ENCODE measurements around the gene STIP1. TPM values are rescaled to one million over a fixed set of nuclear protein-coding genes. Genes with fewer than 3 reads are reported as not detected.

Gene STIP1
- total and polyA plus RNA-seq, 2 of the 4 experiments (the other 2 are of a cell fraction) = 201 to 489 TPM

- WGBS, 2 experiments (ENCODE audit: extremely low coverage in 2 of 2, insufficient read length in 1 of 2) = no CpG with 5 or more reads among the region's 1 CpG
- dilution Hi-C loops (cut with HindIII; ENCODE audit: low sequenced_read_pairs, unreplicated experiment) = no loop called here
These were observed 7.8 kb upstream of the STIP1 start for GRCh38 chr11:64178203-64178602.

More at GRCh38 chr11:64178203-64178602, 7.8 kb upstream of the STIP1 start:
- H2AFZ ChIP-seq (replicated peaks; ENCODE audit: low read length, poor library complexity) = peak overlapping the region; percentile 13
- in situ Hi-C loops (cut with MboI; ENCODE audit: low sequenced_read_pairs) = no loop called here
- no peak overlapping the region for H3K23ac ChIP-seq (ENCODE audit: low read depth, low read length)
- H3K9me3 ChIP-seq (ENCODE audit: control insufficient read depth, insufficient read depth, low read length) = peaks cover 5% of the 10 kb centered on the region
- H3K4me1 ChIP-seq (ENCODE audit: control insufficient read depth, insufficient read depth, low read length) = peaks cover 6% of the 10 kb centered on the region; the same call in 1 of the 2 replicates
- no peak overlapping the region for H2BK20ac ChIP-seq (ENCODE audit: low read depth, low read length)
- H2AK5ac ChIP-seq (ENCODE audit: low read depth, low read length) = no peak overlapping the region
- no peak overlapping the region for H2BK5ac ChIP-seq (ENCODE audit: low read depth, low read length, poor library complexity, severe bottlenecking)
- H3K9me1 ChIP-seq (ENCODE audit: insufficient read depth, low read length) = 0 out of 2 replicates have a peak, but pooled peaks cover 9% of the 10 kb centered on the region
- H4K8ac ChIP-seq (ENCODE audit: low read depth in 2 of 2, low read length in 2 of 2) = no peak overlapping the region
- ChIA-PET POLR2A (ENCODE audit: unreplicated experiment) (no interaction called here), CTCF (no interaction called here)
- no peaks in the 10 kb centered on the region for H3K36me3 ChIP-seq (ENCODE audit: control insufficient read depth, insufficient read depth, low read length)
- no peak overlapping the region for H3K14ac ChIP-seq (replicated peaks; ENCODE audit: low read depth, low read length)
- intact Hi-C loops (cut with micrococcal nuclease) = no loop called here
- H4K91ac ChIP-seq (ENCODE audit: insufficient read depth, low read depth, low read length) = no peak overlapping the region
- H3K18ac ChIP-seq (ENCODE audit: low read depth, low read length) = no peak overlapping the region
- no peak overlapping the region for H3K27ac ChIP-seq (ENCODE audit: insufficient read depth, low read length)
- no peak overlapping the region for H3K4me2 ChIP-seq (ENCODE audit: low read depth, low read length)
- H3K9ac ChIP-seq (ENCODE audit: low read depth, low read length) = no peak overlapping the region
- TF ChIP-seq SMC3 (IDR thresholded peaks at IDR 0.05; ENCODE audit: low read depth, low read length) (no peak), MAZ (IDR thresholded peaks at IDR 0.05; ENCODE audit: borderline replicate concordance, low read depth, low read length) (no peak), ELK1 (IDR thresholded peaks at IDR 0.05; ENCODE audit: borderline replicate concordance, low read depth, low read length) (no peak), POLR2A (IDR thresholded peaks at IDR 0.05; ENCODE audit: low read depth, low read length) (no peak), FOS (IDR thresholded peaks at IDR 0.05; ENCODE audit: low read depth, low read length) (no peak), RAD21 (IDR thresholded peaks at IDR 0.05; ENCODE audit: low read length) (no peak), CEBPB (IDR thresholded peaks at IDR 0.05; ENCODE audit: low read depth, low read length) (no peak), RFX5 (IDR thresholded peaks at IDR 0.05; ENCODE audit: low read depth, low read length) (no peak), CTCF (conservative IDR thresholded peaks at IDR 0.05; ENCODE audit: low read depth, low read length) (no peak), CHD1 (IDR thresholded peaks at IDR 0.05; ENCODE audit: low read depth, low read length) (no peak), MXI1 (IDR thresholded peaks at IDR 0.05; ENCODE audit: borderline replicate concordance, low read depth, low read length) (no peak), MAFK (IDR thresholded peaks at IDR 0.05; ENCODE audit: low read depth, low read length) (no peak), BHLHE40 (IDR thresholded peaks at IDR 0.05; ENCODE audit: low read depth, low read length) (no peak), USF2 (IDR thresholded peaks at IDR 0.05; ENCODE audit: low read depth, low read length) (no peak), NFE2L2 (IDR thresholded peaks at IDR 0.05; ENCODE audit: low read depth, low read length) (no peak), RCOR1 (IDR thresholded peaks at IDR 0.05; ENCODE audit: insufficient replicate concordance, low read length) (no peak)
- H2BK15ac ChIP-seq (ENCODE audit: low read depth, low read length) = no peak overlapping the region
- H3K79me1 ChIP-seq (ENCODE audit: low read depth in 1 of 2, low read length in 2 of 2) = peaks cover 4 to 32% of the 10 kb centered on the region in 2 experiments; a peak in 2 of 4 replicates
- ATAC-seq (ENCODE audit: low read depth) (no peak), DNase-seq (no peak)
- H3K4me3 ChIP-seq (ENCODE audit: insufficient read depth, low read depth, low read length) = no peak overlapping the region
- H3K4ac ChIP-seq (ENCODE audit: low read depth, low read length) = no peak overlapping the region
- no peaks in the 10 kb centered on the region; the same call in 1 of the 2 replicates for H4K20me1 ChIP-seq (ENCODE audit: insufficient read depth, low read length)
- H2AK9ac ChIP-seq (replicated peaks; ENCODE audit: low read depth, low read length, poor library complexity) = no peak overlapping the region
- no peak overlapping the region for H2BK120ac ChIP-seq (ENCODE audit: low read depth, low read length)
- H4K5ac ChIP-seq (ENCODE audit: low read depth, low read length) = no peak overlapping the region
- H3K27me3 ChIP-seq (ENCODE audit: control insufficient read depth, insufficient read depth, low read length) = no peaks in the 10 kb centered on the region
- no peak overlapping the region for H3K56ac ChIP-seq (ENCODE audit: extremely low read depth, insufficient read depth, low read length)
- no TSS peak for BruUV-seq (replicated peaks)
